H1 (cell line): ENCODE measurements around the gene CCDC9B.

Experiments used
- GABPA ChIP-seq: IDR thresholded peaks from 2 replicates; pipeline ENCODE4 v1.6.1; 2011; ENCODE audit warnings: mild to moderate bottlenecking, low read length, moderate library complexity, borderline replicate concordance; ENCODE audit not compliant: insufficient read depth
- SRF ChIP-seq: IDR thresholded peaks from 2 replicates; pipeline ENCODE4 v1.6.1; 2011; ENCODE audit warnings: mild to moderate bottlenecking, low read depth, low read length, moderate library complexity
- ZNF274 ChIP-seq: IDR thresholded peaks from 2 replicates; pipeline ENCODE4 v1.7.0; 2012; ENCODE audit warnings: low read length, borderline replicate concordance; ENCODE audit errors: extremely low read depth

DNA sequence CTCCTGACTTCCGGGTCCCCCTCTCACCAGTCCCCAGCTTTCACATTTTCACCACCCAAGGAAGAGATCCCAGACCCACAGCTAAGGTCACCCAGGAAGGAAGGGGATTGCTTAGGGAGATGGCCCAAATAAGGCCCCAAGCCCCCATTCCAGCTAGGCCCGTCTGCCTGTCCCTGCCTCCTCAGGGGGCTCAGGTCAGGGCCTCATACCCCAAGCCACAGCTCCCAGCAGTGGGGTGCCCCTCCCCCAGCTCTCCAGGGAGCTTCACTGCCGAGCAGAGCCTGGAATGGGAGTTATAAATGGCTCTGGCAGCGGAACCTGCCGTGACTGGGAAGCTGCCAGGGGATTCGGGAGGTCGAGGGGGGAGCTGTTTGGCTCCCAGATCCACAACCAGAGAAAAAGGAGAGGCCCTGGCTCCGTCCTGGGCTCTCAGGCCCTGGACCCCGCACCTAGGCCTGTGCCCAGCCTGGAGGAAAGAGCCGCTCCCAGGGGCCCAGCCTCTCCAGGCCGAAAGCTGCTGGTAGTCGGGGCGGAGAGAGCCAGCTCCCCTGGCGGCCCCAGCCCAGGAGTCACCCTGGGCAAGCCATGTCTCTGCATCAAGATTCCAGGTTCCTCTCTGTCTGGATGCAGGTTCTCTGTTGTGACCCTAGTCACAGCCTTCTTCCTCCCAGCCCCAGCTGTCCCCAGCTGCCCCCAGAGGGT, 550 bp downstream of the CCDC9B start:
- no peak; the same call in 1 of the 2 replicates for TF ChIP-seq GABPA
- TF ChIP-seq SRF: no peak
- TF ChIP-seq ZNF274: no peak
